Right lobe of liver (tissue), 5 donors: ENCODE data around the gene ZNF117. TPM values are rescaled to one million over a fixed set of nuclear protein-coding genes. Genes with fewer than 3 reads are reported as not detected.

Experiments
- small RNA-seq, 2 experiments: library from RNA; depleted of rRNA; stranded (forward); fragments of <200 nt; gene quantifications; one replicate each; pipeline ENCODE3, GENCODE V24; 2016
- total RNA-seq, 6 experiments: library from RNA; depleted of rRNA in 2 of 6; stranded (reverse); fragments of >200 nt in 2 of 6; fragmentation: NEBNext Ultra II Directional in 3 of 6; extraction: Animal tissue kit (Norgen Biotek cat#: 25700) in 3 of 6; gene quantifications; one replicate each; pipeline versions ENCODE4 v1.1.0 to v1.2.4, GENCODE V29; 2016 to 2023
- donor health status: DM: no; HTN: no; CAD: no.
- donor health status: DM: no; HTN: no; CAD: no.
- donor health status: DM: no; HTN: yes; CAD: no.
- donor health status: DM: no; HTN: yes; CAD: no.

Gene ZNF117
- total RNA-seq, 6 experiments from 2014 or later = 1.6 to 3.8 (median 3.0) TPM

Small RNAs within 50 kb of the gene (small RNA-seq; reads per million reads assigned to genes)
- 0 reads per million in 2 experiments for gene RNU6-1229P

Other genes starting within 250 kb of the ZNF117 start
- 1 to 10 TPM; 2.5 to 6.6 (median 2.7) TPM for gene ZNF138, start 196.6 kb downstream of the ZNF117 start, total RNA-seq
- under 1 TPM; 0.24 to 1.00 (median 0.78) TPM for gene ZNF273, start 87.8 kb downstream of the ZNF117 start, total RNA-seq
- gene ERV3-1, start 15.7 kb upstream of the ZNF117 start, total RNA-seq = 1 to 10 TPM; 4.2 to 5.3 (median 4.9) TPM